GM12878 (cell line): ENCODE results near the gene FXYD1. TPM values are rescaled to one million over a fixed set of nuclear protein-coding genes. Genes with fewer than 3 reads are reported as not detected.

ENCODE experiments used
- CBX5 ChIP-seq: sonication (generic); IDR thresholded peaks from 2 replicates; pipeline ENCODE4 v1.6.1; 2016; ENCODE audit warnings: low read depth, moderate library complexity, mild to moderate bottlenecking, inconsistent platforms
- CHD1 ChIP-seq: IDR thresholded peaks from 2 replicates; pipeline ENCODE4 v1.6.1; 2012; ENCODE audit warnings: low read depth, low read length, improper control_type of control experiment
- CHD4 ChIP-seq: fragments of 200-600 bp; sonication (generic); IDR thresholded peaks from 2 replicates; pipeline ENCODE4 v1.6.1; 2016; ENCODE audit warnings: mild to moderate bottlenecking
- CREB1 ChIP-seq: IDR thresholded peaks from 2 replicates; pipeline ENCODE4 v1.6.1; 2012; ENCODE audit warnings: low read depth, mild to moderate bottlenecking, inconsistent platforms
- EED ChIP-seq: sonication (generic); IDR thresholded peaks from 2 replicates; pipeline ENCODE4 v1.6.1; 2016; ENCODE audit warnings: antibody characterized with exemption, low read depth
- GATAD2B ChIP-seq: fragments of 450-650 bp; conservative IDR thresholded peaks from 2 replicates; pipeline ENCODE4 v1.6.1; 2017; ENCODE audit warnings: low read depth, mild to moderate bottlenecking, moderate library complexity
- HDAC2 ChIP-seq: fragments of 200-600 bp; sonication (generic); IDR thresholded peaks from 2 replicates; pipeline ENCODE4 v1.6.1; 2017
- HDGF ChIP-seq: fragments of 450-650 bp; IDR thresholded peaks from 2 replicates; pipeline ENCODE4 v1.6.1; 2016; ENCODE audit warnings: antibody characterized with exemption
- IKZF2 ChIP-seq, 2 experiments: fragments of 450-650 bp; IDR thresholded peaks; 2 replicates each; pipeline ENCODE4 v1.6.1; 2017; ENCODE audit warnings: mild to moderate bottlenecking in 2 of 2, moderate library complexity in 2 of 2
- IRF4 ChIP-seq: IDR thresholded peaks from 2 replicates; pipeline ENCODE4 v1.6.1; 2011; ENCODE audit warnings: low read depth, low read length
- JUNB ChIP-seq: IDR thresholded peaks from 2 replicates; pipeline ENCODE4 v1.6.1; 2016; ENCODE audit warnings: antibody characterized with exemption, mild to moderate bottlenecking
- POLR2A ChIP-seq: IDR thresholded peaks from 2 replicates; pipeline ENCODE4 v1.6.1; 2011; ENCODE audit warnings: low read depth, mild to moderate bottlenecking, low read length
- RAD21 ChIP-seq: IDR thresholded peaks from 2 replicates; pipeline ENCODE4 v1.6.1; 2011; ENCODE audit warnings: mild to moderate bottlenecking, low read depth, low read length, moderate library complexity; ENCODE audit not compliant: insufficient read depth
- RAD51 ChIP-seq: fragments of 450-650 bp; IDR thresholded peaks from 2 replicates; pipeline ENCODE4 v1.6.1; 2016; ENCODE audit warnings: moderate library complexity, mild to moderate bottlenecking, inconsistent platforms
- RCOR1 ChIP-seq: conservative IDR thresholded peaks from 2 replicates; pipeline ENCODE4 v1.6.1; 2012; ENCODE audit warnings: low read depth, low read length, improper control_type of control experiment
- RFX5 ChIP-seq: IDR thresholded peaks from 2 replicates; pipeline ENCODE4 v1.6.1; 2011; ENCODE audit warnings: low read depth, low read length, improper control_type of control experiment
- SIN3A ChIP-seq: IDR thresholded peaks from 2 replicates; pipeline ENCODE4 v1.6.1; 2012; ENCODE audit warnings: low read depth, low read length, improper control_type of control experiment
- SMARCA5 ChIP-seq: fragments of 450-650 bp; IDR thresholded peaks from 2 replicates; pipeline ENCODE4 v1.6.1; 2017; ENCODE audit warnings: mild to moderate bottlenecking
- SMC3 ChIP-seq: IDR thresholded peaks from 2 replicates; pipeline ENCODE4 v1.6.1; 2011; ENCODE audit warnings: low read length, improper control_type of control experiment, borderline replicate concordance
- SREBF1 ChIP-seq: IDR thresholded peaks from 2 replicates; pipeline ENCODE4 v1.6.1; 2012; ENCODE audit warnings: mild to moderate bottlenecking, low read length
- TCF3 ChIP-seq: IDR thresholded peaks from 2 replicates; pipeline ENCODE4 v1.6.1; 2012; ENCODE audit warnings: low read depth, mild to moderate bottlenecking, low read length, borderline replicate concordance; ENCODE audit not compliant: insufficient read depth
- WRNIP1 ChIP-seq: IDR thresholded peaks from 2 replicates; pipeline ENCODE4 v1.6.1; 2011; ENCODE audit warnings: low read depth, low read length, improper control_type of control experiment, borderline replicate concordance
- ZSCAN29 ChIP-seq: fragments of 450-650 bp; IDR thresholded peaks from 2 replicates; pipeline ENCODE4 v1.6.1; 2017; ENCODE audit warnings: mild to moderate bottlenecking, moderate library complexity
- polyA plus RNA-seq, 11 experiments: library from polyadenylated mRNA; depleted of rRNA in 4 of 11; unstranded in 6 of 11; stranded (reverse) in 5 of 11; fragments of >200 nt; fragmentation: Nextera tagmentation in 4 of 11; fragmentation: Illumina TruSeq in 1 of 11; extraction: Ambion mirVana in 4 of 11; extraction: Trizol in 1 of 11; gene quantifications; 1 replicate in 1 of 11; 2 replicates in 10 of 11; pipeline versions ENCODE4 v1.2.1 to v1.2.3, GENCODE V29; 2011 to 2016; ENCODE audit warnings: inconsistent platforms in 2 of 11, missing spikeins in 2 of 11, low read depth in 1 of 11
- total RNA-seq, 4 experiments: library from RNA; depleted of rRNA in 3 of 4; stranded (reverse); fragments of >200 nt in 3 of 4; fragmentation: Illumina TruSeq in 1 of 4; extraction: Trizol in 1 of 4; gene quantifications; 2 replicates each; pipeline versions ENCODE4 v1.2.1 to v1.2.3, GENCODE V29; 2013 to 2021
- TF ChIP-seq, protein P1 (sequence below): fragments of 450-650 bp; IDR thresholded peaks from 2 replicates; pipeline ENCODE4 v1.6.1; 2017; ENCODE audit warnings: mild to moderate bottlenecking
- TF ChIP-seq, protein P2 (sequence below): fragments of 450-650 bp; IDR thresholded peaks from 2 replicates; pipeline ENCODE4 v1.6.1; 2017; ENCODE audit warnings: antibody characterized with exemption, mild to moderate bottlenecking, moderate library complexity
- TF ChIP-seq, protein P3 (sequence below): fragments of 450-650 bp; IDR thresholded peaks from 2 replicates; pipeline ENCODE4 v1.6.1; 2016; ENCODE audit warnings: mild to moderate bottlenecking

The FXYD1 gene
- total and polyA plus RNA-seq, 10 of the 15 experiments (the other 5 are each of a cell fraction or from before 2014, with no cell fraction given) = 0.34 to 1.2 (median 0.49) TPM; not detected in 4

DNA sequence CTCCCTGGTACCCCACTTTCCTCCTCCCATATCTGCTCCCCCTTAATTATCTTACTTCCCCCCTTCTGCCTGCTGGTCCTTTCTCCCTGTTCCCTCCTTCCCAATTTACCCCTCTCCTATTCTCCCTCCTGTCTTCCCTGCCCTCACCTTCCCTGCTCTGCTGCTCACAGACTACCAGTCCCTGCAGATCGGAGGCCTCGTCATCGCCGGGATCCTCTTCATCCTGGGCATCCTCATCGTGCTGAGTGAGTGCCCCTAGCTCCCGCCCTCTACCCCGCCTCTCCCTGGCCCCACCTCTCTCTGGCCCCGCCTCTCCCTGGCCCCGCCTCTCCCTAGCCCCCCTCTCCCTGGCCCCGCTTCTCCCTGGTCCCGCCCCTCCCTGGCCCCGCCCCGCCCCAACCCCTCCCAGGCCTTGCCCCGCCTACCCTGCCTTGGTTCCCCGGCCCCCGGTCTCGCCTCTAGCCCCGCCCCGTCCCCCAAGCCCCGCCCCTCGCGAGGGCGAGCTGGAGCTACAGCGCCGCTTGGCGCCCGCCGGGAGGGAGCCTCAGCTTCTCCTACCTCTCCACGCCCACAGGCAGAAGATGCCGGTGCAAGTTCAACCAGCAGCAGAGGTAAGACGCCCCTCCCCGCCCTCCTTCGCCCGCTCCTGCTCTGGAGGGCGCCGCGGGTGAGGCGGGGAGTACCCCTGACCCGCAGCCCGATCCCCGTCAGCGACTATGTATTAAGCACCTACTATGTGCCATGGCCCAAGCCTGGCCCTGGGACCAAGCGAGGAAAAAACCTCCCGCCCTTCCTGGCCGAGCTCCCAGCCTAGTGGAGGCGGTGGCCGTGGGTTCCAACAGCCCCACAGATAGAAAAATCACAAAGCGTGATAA, 2.6 kb downstream of the FXYD1 start (continued):
- TF ChIP-seq RCOR1 (no peak), ZSCAN29 (no peak), CREB1 (no peak), SREBF1 (no peak), JUNB (no peak), CBX5 (no peak), IKZF2 (IDR thresholded peaks at IDR 0.05) (no peak), POLR2A (no peak), SMARCA5 (peak; percentile 26; the same call in 1 of the 2 replicates), CHD1 (no peak), SIN3A (no peak), CHD4 (no peak), SMC3 (peak; percentile 51; the same call in 1 of the 2 replicates), TCF3 (no peak), HDGF (peak; percentile 10; the same call in 1 of the 2 replicates), RAD51 (no peak), IRF4 (no peak), HDAC2 (no peak), EED (no peak), RAD21 (peak; percentile 47), WRNIP1 (no peak), RFX5 (no peak), GATAD2B (0 out of 2 replicates have a peak, but pooled peaks have one; percentile 29)
- TF ChIP-seq, protein P1, sequence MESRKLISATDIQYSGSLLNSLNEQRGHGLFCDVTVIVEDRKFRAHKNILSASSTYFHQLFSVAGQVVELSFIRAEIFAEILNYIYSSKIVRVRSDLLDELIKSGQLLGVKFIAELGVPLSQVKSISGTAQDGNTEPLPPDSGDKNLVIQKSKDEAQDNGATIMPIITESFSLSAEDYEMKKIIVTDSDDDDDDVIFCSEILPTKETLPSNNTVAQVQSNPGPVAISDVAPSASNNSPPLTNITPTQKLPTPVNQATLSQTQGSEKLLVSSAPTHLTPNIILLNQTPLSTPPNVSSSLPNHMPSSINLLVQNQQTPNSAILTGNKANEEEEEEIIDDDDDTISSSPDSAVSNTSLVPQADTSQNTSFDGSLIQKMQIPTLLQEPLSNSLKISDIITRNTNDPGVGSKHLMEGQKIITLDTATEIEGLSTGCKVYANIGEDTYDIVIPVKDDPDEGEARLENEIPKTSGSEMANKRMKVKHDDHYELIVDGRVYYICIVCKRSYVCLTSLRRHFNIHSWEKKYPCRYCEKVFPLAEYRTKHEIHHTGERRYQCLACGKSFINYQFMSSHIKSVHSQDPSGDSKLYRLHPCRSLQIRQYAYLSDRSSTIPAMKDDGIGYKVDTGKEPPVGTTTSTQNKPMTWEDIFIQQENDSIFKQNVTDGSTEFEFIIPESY = no peak
- TF ChIP-seq, protein P2, sequence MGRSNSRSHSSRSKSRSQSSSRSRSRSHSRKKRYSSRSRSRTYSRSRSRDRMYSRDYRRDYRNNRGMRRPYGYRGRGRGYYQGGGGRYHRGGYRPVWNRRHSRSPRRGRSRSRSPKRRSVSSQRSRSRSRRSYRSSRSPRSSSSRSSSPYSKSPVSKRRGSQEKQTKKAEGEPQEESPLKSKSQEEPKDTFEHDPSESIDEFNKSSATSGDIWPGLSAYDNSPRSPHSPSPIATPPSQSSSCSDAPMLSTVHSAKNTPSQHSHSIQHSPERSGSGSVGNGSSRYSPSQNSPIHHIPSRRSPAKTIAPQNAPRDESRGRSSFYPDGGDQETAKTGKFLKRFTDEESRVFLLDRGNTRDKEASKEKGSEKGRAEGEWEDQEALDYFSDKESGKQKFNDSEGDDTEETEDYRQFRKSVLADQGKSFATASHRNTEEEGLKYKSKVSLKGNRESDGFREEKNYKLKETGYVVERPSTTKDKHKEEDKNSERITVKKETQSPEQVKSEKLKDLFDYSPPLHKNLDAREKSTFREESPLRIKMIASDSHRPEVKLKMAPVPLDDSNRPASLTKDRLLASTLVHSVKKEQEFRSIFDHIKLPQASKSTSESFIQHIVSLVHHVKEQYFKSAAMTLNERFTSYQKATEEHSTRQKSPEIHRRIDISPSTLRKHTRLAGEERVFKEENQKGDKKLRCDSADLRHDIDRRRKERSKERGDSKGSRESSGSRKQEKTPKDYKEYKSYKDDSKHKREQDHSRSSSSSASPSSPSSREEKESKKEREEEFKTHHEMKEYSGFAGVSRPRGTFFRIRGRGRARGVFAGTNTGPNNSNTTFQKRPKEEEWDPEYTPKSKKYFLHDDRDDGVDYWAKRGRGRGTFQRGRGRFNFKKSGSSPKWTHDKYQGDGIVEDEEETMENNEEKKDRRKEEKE = no peak
- TF ChIP-seq, protein P3, sequence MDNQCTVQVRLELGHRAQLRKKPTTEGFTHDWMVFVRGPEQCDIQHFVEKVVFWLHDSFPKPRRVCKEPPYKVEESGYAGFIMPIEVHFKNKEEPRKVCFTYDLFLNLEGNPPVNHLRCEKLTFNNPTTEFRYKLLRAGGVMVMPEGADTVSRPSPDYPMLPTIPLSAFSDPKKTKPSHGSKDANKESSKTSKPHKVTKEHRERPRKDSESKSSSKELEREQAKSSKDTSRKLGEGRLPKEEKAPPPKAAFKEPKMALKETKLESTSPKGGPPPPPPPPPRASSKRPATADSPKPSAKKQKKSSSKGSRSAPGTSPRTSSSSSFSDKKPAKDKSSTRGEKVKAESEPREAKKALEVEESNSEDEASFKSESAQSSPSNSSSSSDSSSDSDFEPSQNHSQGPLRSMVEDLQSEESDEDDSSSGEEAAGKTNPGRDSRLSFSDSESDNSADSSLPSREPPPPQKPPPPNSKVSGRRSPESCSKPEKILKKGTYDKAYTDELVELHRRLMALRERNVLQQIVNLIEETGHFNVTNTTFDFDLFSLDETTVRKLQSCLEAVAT = no peak
